Caco-2 (cell line): Measurements from ENCODE around the gene TBX15. TPM values are rescaled to one million over a fixed set of nuclear protein-coding genes. Genes with fewer than 3 reads are reported as not detected.

Experiments used
- BruUV-seq: library from RNA; stranded (reverse); fragments of 400-500 nt; replicated peaks from 2 replicates; lab custom pipeline; 2021; lab: Mats Ljungman, UMichigan
- CTCF ChIA-PET: fragments of 300-600 bp; sonication (Branson Sonifier 250); formaldehyde crosslinking; loops from one replicate; lab custom pipeline; 2022; ENCODE audit warnings: antibody characterized with exemption; lab: Charles Lee
- POLR2A ChIA-PET: fragments of 300-600 bp; sonication (Branson Sonifier 250); formaldehyde crosslinking; loops from one replicate; lab custom pipeline; 2022; ENCODE audit warnings: antibody characterized with exemption; lab: Charles Lee
- DNase-seq, 2 experiments: peaks; one replicate each; pipeline versions ENCODE4 v3.0.0 to v3.0.0-alpha.2; 2020 to 2022
- H3K27me3 ChIP-seq: replicated peaks from 2 replicates; pipeline ENCODE4 v1.6.0; 2011; ENCODE audit warnings: low read length; ENCODE audit not compliant: control insufficient read depth, insufficient read depth
- H3K36me3 ChIP-seq: 2 replicates; pipeline ENCODE4 v1.5.1; 2011; ENCODE audit warnings: low read length; ENCODE audit not compliant: control insufficient read depth, insufficient read depth
- H3K4me1 ChIP-seq: fragments of 250-450 bp; sonication (Bioruptor Pico); 2 replicates; pipeline ENCODE4 v1.5.1; 2020; ENCODE audit warnings: mild to moderate bottlenecking
- H3K4me3 ChIP-seq: 2 replicates; pipeline ENCODE4 v1.5.1; 2011; ENCODE audit warnings: low read depth, mild to moderate bottlenecking, control low read depth, low read length
- H3K9me3 ChIP-seq: fragments of 250-450 bp; sonication (Bioruptor Pico); 2 replicates; pipeline ENCODE4 v1.5.1; 2020; ENCODE audit warnings: mild to moderate bottlenecking, moderate library complexity
- H3K27ac Mint-ChIP-seq: one replicate; pipeline ENCODE4 v1.8.0; 2022; ENCODE audit warnings: mixed read lengths; ENCODE audit not compliant: unreplicated experiment
- H3K27me3 Mint-ChIP-seq: one replicate; pipeline ENCODE4 v1.8.0; 2022; ENCODE audit warnings: mixed read lengths; ENCODE audit not compliant: insufficient read depth, unreplicated experiment
- H3K36me3 Mint-ChIP-seq: one replicate; pipeline ENCODE4 v1.8.0; 2022; ENCODE audit warnings: mild to moderate bottlenecking, mixed read lengths; ENCODE audit not compliant: insufficient read depth, unreplicated experiment
- H3K4me1 Mint-ChIP-seq: one replicate; pipeline ENCODE4 v1.8.0; 2022; ENCODE audit warnings: low read depth, mixed read lengths; ENCODE audit not compliant: unreplicated experiment
- H3K4me3 Mint-ChIP-seq: one replicate; pipeline ENCODE4 v1.8.0; 2022; ENCODE audit warnings: mild to moderate bottlenecking, moderate library complexity, mixed read lengths; ENCODE audit not compliant: unreplicated experiment
- H3K9me3 Mint-ChIP-seq: one replicate; pipeline ENCODE4 v1.8.0; 2022; ENCODE audit warnings: mixed read lengths; ENCODE audit not compliant: unreplicated experiment
- intact Hi-C: fragments of 100-400 bp; cut with micrococcal nuclease; formaldehyde crosslinking; loops from one replicate; pipeline ENCODE4 v1.10.0; 2022; ENCODE audit not compliant: unreplicated experiment
- total RNA-seq: library from RNA; stranded (reverse); gene quantifications from 2 replicates; pipeline ENCODE4 v1.2.3, GENCODE V29; 2022
- TF ChIP-seq, protein P1 (sequence below), 2 experiments: fragments of 200-600 bp in 1 of 2; IDR thresholded peaks; 1 replicate in 1 of 2; 2 replicates in 1 of 2; pipeline versions ENCODE4 v1.5.1 to v1.8.0; 2011 to 2022; ENCODE audit warnings: antibody characterized with exemption in 1 of 2, control low read depth in 1 of 2, inconsistent platforms in 1 of 2, low read depth in 1 of 2, low read length in 1 of 2, mild to moderate bottlenecking in 1 of 2, moderate library complexity in 1 of 2; ENCODE audit not compliant: insufficient read depth in 1 of 2, severe bottlenecking in 1 of 2, unreplicated experiment in 1 of 2

The TBX15 gene
- total RNA-seq, 1 experiment from 2014 or later, result 0.11 TPM

DNA sequence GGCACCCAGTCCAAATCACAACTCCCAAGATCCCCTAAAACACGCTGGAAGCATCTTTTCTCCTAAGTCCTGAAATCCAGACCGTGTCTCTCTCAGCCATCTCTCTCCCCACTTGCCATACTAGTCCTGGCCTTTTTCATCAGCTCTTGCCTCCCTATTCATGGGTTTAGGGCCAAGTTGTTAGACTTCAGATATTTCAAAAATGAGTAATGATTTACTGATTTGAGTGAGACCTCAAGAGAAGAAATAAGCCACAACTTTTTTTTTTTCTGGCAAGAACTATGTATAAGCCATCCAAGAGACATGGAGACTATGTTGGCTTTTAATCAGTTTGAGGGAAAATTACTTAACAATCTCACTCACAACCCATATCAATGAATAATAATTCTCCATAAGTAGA lies 62.5 kb downstream of the TBX15 start:
- no TSS peak for BruUV-seq
- no peak overlapping the region for H3K4me3 Mint-ChIP-seq

GRCh38 chr1:118923319-118923718 lies 64.8 kb downstream of the TBX15 start:
- Mint-ChIP-seq H3K27ac (no peak overlapping the region), H3K36me3 (no peaks in the 10 kb centered on the region), H3K4me1 (no peaks in the 10 kb centered on the region), H3K4me3 (no peak overlapping the region), H3K9me3 (no peaks in the 10 kb centered on the region), H3K27me3 (peaks cover 13% of the 10 kb centered on the region)
- DNase-seq, result no peak
- Histone ChIP-seq H3K9me3 (no peaks in the 10 kb centered on the region), H3K27me3 (no peaks in the 10 kb centered on the region), H3K4me1 (no peaks in the 10 kb centered on the region), H3K36me3 (no peaks in the 10 kb centered on the region), H3K4me3 (no peak overlapping the region)
- POLR2A ChIA-PET, result no interaction called here
- intact Hi-C loops, result no loop called here
- no TSS peak for BruUV-seq
- CTCF ChIA-PET, result no interaction called here
- TF ChIP-seq, protein P1, sequence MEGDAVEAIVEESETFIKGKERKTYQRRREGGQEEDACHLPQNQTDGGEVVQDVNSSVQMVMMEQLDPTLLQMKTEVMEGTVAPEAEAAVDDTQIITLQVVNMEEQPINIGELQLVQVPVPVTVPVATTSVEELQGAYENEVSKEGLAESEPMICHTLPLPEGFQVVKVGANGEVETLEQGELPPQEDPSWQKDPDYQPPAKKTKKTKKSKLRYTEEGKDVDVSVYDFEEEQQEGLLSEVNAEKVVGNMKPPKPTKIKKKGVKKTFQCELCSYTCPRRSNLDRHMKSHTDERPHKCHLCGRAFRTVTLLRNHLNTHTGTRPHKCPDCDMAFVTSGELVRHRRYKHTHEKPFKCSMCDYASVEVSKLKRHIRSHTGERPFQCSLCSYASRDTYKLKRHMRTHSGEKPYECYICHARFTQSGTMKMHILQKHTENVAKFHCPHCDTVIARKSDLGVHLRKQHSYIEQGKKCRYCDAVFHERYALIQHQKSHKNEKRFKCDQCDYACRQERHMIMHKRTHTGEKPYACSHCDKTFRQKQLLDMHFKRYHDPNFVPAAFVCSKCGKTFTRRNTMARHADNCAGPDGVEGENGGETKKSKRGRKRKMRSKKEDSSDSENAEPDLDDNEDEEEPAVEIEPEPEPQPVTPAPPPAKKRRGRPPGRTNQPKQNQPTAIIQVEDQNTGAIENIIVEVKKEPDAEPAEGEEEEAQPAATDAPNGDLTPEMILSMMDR (IDR thresholded peaks at IDR 0.05; ENCODE audit: insufficient read depth in 1 of 2, low read depth in 1 of 2, low read length in 1 of 2, severe bottlenecking in 1 of 2, unreplicated experiment in 1 of 2), result no peak

More for the DNA sequence above, 62.5 kb downstream of the TBX15 start:
- Mint-ChIP-seq H3K36me3 (no peaks in the 10 kb centered on the region), H3K27ac (no peak overlapping the region), H3K27me3 (peaks cover 8% of the 10 kb centered on the region), H3K9me3 (no peaks in the 10 kb centered on the region), H3K4me1 (no peaks in the 10 kb centered on the region)
- ChIA-PET CTCF (no interaction called here), POLR2A (no interaction called here)
- Histone ChIP-seq H3K9me3 (no peaks in the 10 kb centered on the region), H3K4me3 (no peak overlapping the region), H3K36me3 (no peaks in the 10 kb centered on the region), H3K27me3 (no peaks in the 10 kb centered on the region), H3K4me1 (no peaks in the 10 kb centered on the region)
- TF ChIP-seq, protein P1 (IDR thresholded peaks at IDR 0.05; ENCODE audit: insufficient read depth in 1 of 2, low read depth in 1 of 2, low read length in 1 of 2, severe bottlenecking in 1 of 2, unreplicated experiment in 1 of 2), result no peak
- no peak for DNase-seq
- intact Hi-C loops, result no loop called here

GRCh38 chr1:118921994-118922393 lies 66.1 kb downstream of the TBX15 start:
- Mint-ChIP-seq H3K4me3 (no peak overlapping the region), H3K4me1 (no peaks in the 10 kb centered on the region), H3K27ac (no peak overlapping the region), H3K9me3 (no peaks in the 10 kb centered on the region), H3K27me3 (peaks cover 13% of the 10 kb centered on the region), H3K36me3 (no peaks in the 10 kb centered on the region)
- no peak for DNase-seq
- Histone ChIP-seq H3K9me3 (no peaks in the 10 kb centered on the region), H3K27me3 (no peaks in the 10 kb centered on the region), H3K4me3 (no peak overlapping the region), H3K4me1 (no peaks in the 10 kb centered on the region), H3K36me3 (no peaks in the 10 kb centered on the region)
- ChIA-PET POLR2A (no interaction called here), CTCF (interaction anchor here (0.6 kb wide), 1 partner anchor 81 kb away, joined by 3 read pairs; no protein-coding TSS in a partner anchor)
- BruUV-seq, result no TSS peak
- intact Hi-C loops, result no loop called here
- TF ChIP-seq, protein P1 (IDR thresholded peaks at IDR 0.05; ENCODE audit: insufficient read depth in 1 of 2, low read depth in 1 of 2, low read length in 1 of 2, severe bottlenecking in 1 of 2, unreplicated experiment in 1 of 2), result no peak
